ENCODE data around the gene GPR32.
"Not testable (repeated sequence)": the region's sequence is repeated elsewhere in the genome, so short reads cannot be mapped to it uniquely, and the experiment has no call there.

Gene GPR32

GRCh38 chr19:50778906-50779430, 8.7 kb downstream of the GPR32 start:
- no peak for TF ChIP-seq CTCF (conservative IDR thresholded peaks at IDR 0.05; ENCODE audit: control insufficient read depth, insufficient read depth, low read depth, low read length)
- DNase-seq (ENCODE audit: low read depth) = no peak
- no peak overlapping the region for H3K4me3 ChIP-seq (ENCODE audit: control insufficient read depth, low read depth, low read length)

GRCh38 chr19:50779504-50780457, 9.5 kb downstream of the GPR32 start:
- no peak overlapping the region for H3K4me3 ChIP-seq (ENCODE audit: control insufficient read depth, low read depth, low read length)
- no peak for DNase-seq (ENCODE audit: low read depth)
- TF ChIP-seq CTCF (conservative IDR thresholded peaks at IDR 0.05; ENCODE audit: control insufficient read depth, insufficient read depth, low read depth, low read length) = no peak

GRCh38 chr19:50780753-50781435, 10.6 kb downstream of the GPR32 start:
- no peak for TF ChIP-seq CTCF (conservative IDR thresholded peaks at IDR 0.05; ENCODE audit: control insufficient read depth, insufficient read depth, low read depth, low read length)
- H3K4me3 ChIP-seq (ENCODE audit: control insufficient read depth, low read depth, low read length) = no peak overlapping the region
- DNase-seq (ENCODE audit: low read depth) = no peak

GRCh38 chr19:50783848-50784152, 13.5 kb downstream of the GPR32 start:
- DNase-seq (ENCODE audit: low read depth); H3K4me3 ChIP-seq (ENCODE audit: control insufficient read depth, low read depth, low read length): not testable (repeated sequence)

GRCh38 chr19:50784710-50785109, 14.4 kb downstream of the GPR32 start:
- no peak overlapping the region for H3K4me3 ChIP-seq (ENCODE audit: control insufficient read depth, low read depth, low read length)
- no peak for DNase-seq (ENCODE audit: low read depth)
- TF ChIP-seq CTCF (conservative IDR thresholded peaks at IDR 0.05; ENCODE audit: control insufficient read depth, insufficient read depth, low read depth, low read length) = no peak

GRCh38 chr19:50785329-50785728, 15.1 kb downstream of the GPR32 start:
- no peak for DNase-seq (ENCODE audit: low read depth)
- no peak overlapping the region for H3K4me3 ChIP-seq (ENCODE audit: control insufficient read depth, low read depth, low read length)
- TF ChIP-seq CTCF (conservative IDR thresholded peaks at IDR 0.05; ENCODE audit: control insufficient read depth, insufficient read depth, low read depth, low read length) = no peak

GRCh38 chr19:50790396-50790795, 20.1 kb downstream of the GPR32 start, which contains the start of gene ACP4:
TSS of gene ACP4 (plus strand) at chr19:50790415. CDS start at chr19:50790415, 0 bp downstream.
- no peak within 1 kb of the TSS for H3K4me3 ChIP-seq (ENCODE audit: control insufficient read depth, low read depth, low read length)
- TF ChIP-seq CTCF (conservative IDR thresholded peaks at IDR 0.05; ENCODE audit: control insufficient read depth, insufficient read depth, low read depth, low read length) = no peak
- DNase-seq (ENCODE audit: low read depth) = no peak

Measured in fibroblast of mammary gland (primary cell).